Fibroblast of lung (primary cell): ENCODE measurements around the gene PLXNA4.

Experiments
- CTCF ChIP-seq, 2 donors: IDR thresholded peaks in 1 of 2; conservative IDR thresholded peaks in 1 of 2; 1 replicate in 1 of 2; 2 replicates in 1 of 2; pipeline ENCODE4 v1.5.1; 2011 to 2012; ENCODE audit warnings: low read length in 2 of 2, control low read depth in 1 of 2, inconsistent platforms in 1 of 2, low read depth in 1 of 2, mild to moderate bottlenecking in 1 of 2
- EZH2 ChIP-seq: IDR thresholded peaks from 2 replicates; pipeline ENCODE4 v1.5.1; 2012; ENCODE audit warnings: low read length, control low read depth, mild to moderate bottlenecking; ENCODE audit errors: missing control alignments

GRCh38 chr7:132494474-132494873, 81.8 kb downstream of the PLXNA4 start:
- TF ChIP-seq CTCF (conservative IDR thresholded peaks at IDR 0.05 in 1 of 2, IDR thresholded peaks at IDR 0.05 in 1 of 2; ENCODE audit: low read depth in 1 of 2, low read length in 2 of 2), result no peak
- no peak for TF ChIP-seq EZH2
